ENCODE data around the gene EFHC2.
A peak's percentile ranks its signal among the peaks of the same experiment; 100 is the strongest.
"Not testable (repeated sequence)": the region's sequence is repeated elsewhere in the genome, so short reads cannot be mapped to it uniquely, and the experiment has no call there.

EFHC2 gene

DNA sequence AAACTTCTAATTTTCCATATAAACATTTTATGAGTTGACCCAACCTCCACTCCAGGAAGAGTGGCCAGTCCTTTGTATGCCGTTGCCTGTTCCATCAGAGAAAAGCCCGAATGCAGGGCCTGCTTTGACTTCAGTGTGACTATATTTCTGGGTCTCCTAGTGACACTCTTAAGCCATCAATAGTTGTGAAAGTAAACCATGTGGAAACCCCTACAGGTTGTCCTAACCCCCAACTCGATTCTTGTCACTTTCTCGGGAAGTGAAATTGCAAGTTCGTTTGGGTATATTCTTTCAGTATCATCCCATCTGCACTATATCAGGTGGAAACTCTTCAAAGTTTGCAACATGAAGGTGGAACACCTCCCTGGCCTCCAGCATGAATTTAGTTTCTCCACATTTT lies 52.8 kb downstream of the EFHC2 start:
- no peak for DNase-seq

GRCh38 chrX:44282753-44283152 lies 60.7 kb downstream of the EFHC2 start:
- no peak for DNase-seq

DNA sequence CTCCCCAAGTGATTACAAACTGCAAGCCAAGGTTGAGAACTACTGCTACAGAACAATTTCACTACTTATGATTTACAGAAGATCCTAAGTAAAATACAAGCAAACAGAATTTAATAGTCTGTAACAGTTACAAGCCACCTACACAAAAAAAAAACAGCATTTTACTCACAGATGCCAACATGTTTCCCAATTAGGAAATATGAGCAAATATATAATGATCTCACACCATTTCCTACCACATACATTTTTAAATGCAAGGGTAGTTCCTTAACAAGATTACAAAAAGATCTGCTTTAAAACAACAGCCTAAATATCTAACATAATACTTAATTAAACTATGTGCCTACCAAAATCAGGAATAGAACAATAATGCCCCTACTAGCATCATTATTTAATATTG lies 63.4 kb downstream of the EFHC2 start:
- DNase-seq = no peak

DNA sequence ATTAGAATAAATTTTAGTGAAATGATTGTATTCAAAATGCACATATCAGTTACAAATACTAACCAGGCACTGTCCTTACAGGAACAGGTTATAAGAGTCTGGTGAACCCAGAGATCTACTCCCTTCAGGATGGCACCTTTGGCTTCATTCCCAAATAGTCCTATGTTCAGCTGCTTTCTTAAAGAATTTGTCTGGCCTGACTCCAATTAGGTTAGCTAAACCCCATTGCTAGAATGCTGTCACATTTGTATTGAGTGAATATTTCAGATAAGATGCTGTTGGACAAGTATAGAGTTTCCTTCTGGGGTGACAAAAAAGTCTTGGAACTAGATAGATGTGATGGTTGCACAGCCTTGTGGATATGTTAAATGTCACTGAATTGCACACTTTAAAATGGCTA lies 69.4 kb downstream of the EFHC2 start:
- no peak for DNase-seq

DNA sequence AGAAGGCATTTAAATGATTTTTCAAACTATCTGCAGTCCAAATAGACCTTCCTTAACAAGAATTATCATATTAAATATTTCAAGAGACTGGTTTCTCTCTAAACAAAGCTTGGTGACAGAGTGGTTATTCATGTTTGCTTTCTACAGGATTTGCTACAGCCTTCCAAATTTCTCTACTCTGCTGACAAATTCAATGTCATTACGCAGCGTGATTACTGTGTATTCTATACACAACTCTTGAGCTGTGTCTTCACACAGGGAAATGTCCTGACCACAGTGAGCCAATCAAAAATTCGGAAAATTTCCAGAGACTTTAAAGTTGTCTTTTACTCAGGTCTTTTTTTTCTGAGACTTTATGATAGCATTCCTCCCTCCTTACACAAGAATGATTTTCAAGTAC lies 75.6 kb downstream of the EFHC2 start:
- no peak for DNase-seq

GRCh38 chrX:44267116-44267515 lies 76.4 kb downstream of the EFHC2 start:
- no peak for DNase-seq

DNA sequence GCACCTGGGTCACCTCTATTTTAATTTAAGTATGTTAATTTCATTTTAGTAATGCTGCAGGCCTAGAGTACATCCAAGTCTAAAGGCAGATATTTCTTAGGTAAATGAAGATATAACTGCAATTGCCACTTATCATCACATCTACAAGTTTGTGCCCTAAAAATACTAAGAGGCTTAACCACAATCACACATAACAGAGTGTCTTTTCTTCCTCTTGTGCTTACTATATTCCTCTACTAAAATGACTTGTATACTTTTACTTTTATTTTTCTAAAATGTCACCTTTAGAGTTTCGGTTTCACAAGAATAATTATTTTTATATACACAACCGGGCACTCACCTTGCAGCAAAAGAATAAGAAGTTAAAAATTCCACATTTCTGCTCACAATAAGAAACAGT lies 77.9 kb downstream of the EFHC2 start:
- DNase-seq = peak; percentile 14

DNA sequence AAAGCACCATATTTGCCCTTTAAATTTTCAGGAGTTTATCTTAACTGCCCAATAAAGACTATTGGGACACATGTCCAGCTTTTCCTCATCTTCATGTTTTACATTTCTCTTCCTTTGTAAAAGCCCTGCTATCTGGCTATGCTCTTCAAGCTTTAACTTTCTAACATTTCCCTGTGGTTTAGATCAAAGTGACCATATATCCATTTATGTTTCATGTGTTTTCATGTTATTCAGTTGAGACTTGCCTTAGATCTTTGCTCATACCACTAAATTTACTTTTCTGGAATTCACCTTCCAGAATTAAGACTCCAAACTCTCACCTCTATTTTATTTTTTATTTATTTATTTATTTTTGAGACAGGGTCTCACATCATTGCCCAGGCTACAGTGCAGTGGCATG lies 78.5 kb downstream of the EFHC2 start:
- peak; percentile 8 for DNase-seq

DNA sequence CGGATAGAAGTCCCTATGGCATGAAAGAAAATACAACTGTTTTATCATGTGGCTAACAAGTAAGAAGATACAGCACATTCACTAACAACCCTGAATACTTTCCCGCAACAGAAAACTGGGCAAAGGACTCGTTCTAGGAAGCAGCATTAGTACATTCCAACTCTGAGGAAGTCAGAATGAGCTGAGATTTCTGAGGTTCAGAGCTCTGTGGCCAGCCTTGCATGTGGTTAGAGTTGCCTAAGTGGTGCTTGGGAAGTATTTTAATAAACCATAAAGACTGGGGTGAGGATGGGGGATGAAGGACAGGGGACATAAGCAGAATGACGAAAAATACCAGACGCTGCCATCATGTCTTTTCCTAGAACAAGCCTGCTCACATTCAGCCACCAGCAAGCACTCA lies 82.2 kb downstream of the EFHC2 start:
- DNase-seq = no peak

DNA sequence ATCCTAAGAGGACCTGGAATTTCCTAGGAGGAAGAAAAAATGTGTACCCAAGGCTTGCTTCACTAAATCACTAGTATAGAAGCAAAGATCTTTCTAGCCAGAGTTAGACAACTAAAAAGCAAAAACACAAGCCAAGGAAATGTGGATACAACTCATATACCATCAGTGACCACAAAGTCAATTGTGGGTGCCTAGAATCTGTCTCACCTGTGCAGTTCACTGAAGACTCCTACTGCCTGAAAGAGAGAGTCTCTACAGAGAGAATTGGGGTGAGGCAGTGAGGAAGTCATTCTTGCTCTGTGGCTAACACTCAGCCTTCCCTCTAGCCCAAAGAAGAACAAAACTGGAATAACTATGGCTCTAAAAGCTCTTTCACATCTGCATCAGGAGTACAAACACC lies 82.9 kb downstream of the EFHC2 start:
- no peak for DNase-seq

DNA sequence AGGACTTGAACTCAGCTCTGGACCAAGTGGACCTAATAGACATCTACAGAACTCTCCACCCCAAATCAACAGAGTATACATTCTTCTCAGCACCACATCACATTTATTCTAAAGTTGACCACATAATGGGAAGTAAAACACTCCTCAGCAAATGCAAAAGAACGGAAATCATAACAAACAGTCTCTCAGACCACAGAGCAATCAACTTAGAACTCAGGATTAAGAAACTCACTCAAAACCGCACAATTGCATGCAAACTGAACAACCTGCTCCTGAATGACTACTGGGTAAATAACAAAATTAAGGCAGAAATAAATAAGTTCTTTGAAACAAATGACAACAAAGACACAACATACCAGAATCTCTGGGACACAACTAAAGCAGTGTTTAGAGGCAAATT lies 87.7 kb downstream of the EFHC2 start:
- not testable (repeated sequence) for DNase-seq

- no peak for DNase-seq
These were observed 89.9 kb downstream of the EFHC2 start for GRCh38 chrX:44253575-44253942.

- peak; percentile 82 for DNase-seq
These were observed 90.5 kb downstream of the EFHC2 start for GRCh38 chrX:44252688-44253574.

GRCh38 chrX:44247468-44247867 lies 96.0 kb downstream of the EFHC2 start:
- no peak for DNase-seq

GRCh38 chrX:44246826-44247225 lies 96.6 kb downstream of the EFHC2 start:
- DNase-seq = no peak

DNA sequence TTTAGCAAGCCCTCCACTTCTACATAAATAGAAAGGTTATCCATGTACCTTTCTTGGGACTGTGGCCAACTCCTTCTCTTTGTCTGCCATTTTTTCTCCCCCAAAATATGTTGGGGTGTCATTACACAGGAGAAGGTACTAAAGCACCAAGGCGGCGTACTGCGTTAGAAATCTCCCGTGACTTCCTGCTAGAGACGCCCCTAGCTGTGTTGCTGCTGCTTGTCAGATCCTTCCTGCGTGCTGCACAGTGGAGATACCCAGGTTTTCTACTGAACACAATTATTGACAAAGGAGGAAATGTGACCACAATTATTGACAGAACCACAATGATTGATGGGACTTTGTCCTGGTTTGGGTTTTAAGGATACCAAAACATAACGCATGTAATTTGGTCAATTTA lies 97.7 kb downstream of the EFHC2 start:
- peak; percentile 51 for DNase-seq

GRCh38 chrX:44244008-44244407 lies 99.5 kb downstream of the EFHC2 start:
- peak; percentile 46 for DNase-seq

- no peak for DNase-seq
These were observed 101.9 kb downstream of the EFHC2 start for GRCh38 chrX:44241546-44241945.

DNA sequence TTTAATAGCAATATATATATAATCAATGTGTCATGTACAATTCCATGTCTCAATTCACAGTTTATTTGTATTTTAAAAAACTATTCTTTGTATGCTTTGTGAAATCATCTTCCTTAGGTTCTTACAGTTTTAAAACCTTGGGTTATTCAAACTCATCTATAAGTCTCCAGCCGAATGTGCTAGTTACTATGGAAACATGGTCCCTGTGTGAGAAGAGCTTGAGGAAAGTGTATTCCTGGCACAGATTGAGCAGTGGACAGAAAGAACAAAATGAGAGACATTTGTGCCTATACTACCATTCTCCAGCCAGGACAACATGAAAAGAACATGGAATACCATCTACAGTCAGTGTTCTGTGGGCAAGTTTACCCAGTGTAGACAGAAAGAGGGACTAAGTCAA lies 103.4 kb downstream of the EFHC2 start:
- no peak for DNase-seq

DNA sequence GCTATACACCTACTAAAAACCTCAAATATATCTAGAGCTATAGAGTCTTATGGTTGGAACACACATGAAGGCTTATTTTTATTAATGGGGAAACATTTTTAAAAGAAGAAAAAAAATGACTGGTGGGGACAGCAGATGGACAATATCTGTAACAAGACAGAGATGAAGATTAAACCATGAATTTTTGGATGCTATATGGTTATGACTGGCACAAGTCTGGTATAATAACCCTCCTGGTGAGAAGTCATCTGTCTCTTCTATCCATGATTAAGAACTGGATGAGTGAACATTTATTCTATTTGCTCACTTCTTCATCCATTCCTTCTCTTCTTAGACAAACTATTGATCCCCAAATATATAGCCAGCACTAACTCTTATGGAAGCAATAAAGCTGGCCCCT lies 104.4 kb downstream of the EFHC2 start:
- DNase-seq = no peak

- DNase-seq = no peak
These were observed 107.9 kb downstream of the EFHC2 start for GRCh38 chrX:44235534-44235933.

GRCh38 chrX:44234541-44234940 lies 108.9 kb downstream of the EFHC2 start:
- no peak for DNase-seq

DNA sequence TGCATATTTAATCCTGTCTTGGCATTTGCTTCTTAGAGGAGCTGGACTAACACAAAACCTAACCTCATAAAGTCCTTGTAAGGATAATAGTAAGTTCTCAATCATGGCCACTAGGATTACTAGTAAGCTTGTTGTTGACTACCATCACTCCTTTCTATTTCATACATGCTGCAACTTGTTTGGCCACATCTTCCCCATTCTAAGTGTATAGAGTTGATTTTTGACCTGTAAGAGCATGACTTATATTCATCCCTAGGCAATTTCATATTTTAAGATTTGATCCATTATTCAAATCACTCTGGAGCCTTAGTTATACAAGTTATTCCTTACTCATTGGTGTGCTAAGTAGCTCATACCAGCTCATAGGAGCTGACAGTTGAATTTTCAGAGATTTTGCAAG lies 109.4 kb downstream of the EFHC2 start:
- no peak for DNase-seq

DNA sequence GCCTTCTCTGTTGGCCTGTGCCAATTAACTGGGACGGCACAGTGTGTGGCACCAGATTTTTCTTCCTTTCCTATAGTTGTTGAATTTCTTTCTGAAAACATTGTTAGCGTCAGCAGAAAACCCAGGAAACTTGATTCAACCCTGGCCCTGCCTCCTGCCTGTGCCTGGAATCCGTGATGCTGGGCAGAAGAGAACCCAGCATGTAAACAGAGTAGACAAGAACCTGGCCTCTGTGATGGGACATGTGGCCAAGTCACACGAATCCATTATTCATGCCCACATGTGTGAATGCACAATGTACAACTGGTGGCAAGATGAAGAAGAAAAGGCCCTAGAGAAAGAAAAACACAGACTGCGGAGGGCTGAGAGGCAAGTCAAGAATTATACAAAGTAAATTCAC lies 111.4 kb downstream of the EFHC2 start:
- DNase-seq = no peak

GRCh38 chrX:44228621-44229020 lies 114.9 kb downstream of the EFHC2 start:
- no peak for DNase-seq
